ENCODE results near the gene TCN2.

TCN2 gene

GRCh38 chr22:30640839-30641430 lies 34.0 kb downstream of the TCN2 start:
- in situ Hi-C loops (cut with HindIII; ENCODE audit: low sequenced_read_pairs): no loop called here
- TF ChIP-seq CTCF (IDR thresholded peaks at IDR 0.05; ENCODE audit: low read depth, low read length): no peak
- DNase-seq (ENCODE audit: low read depth, low spot score): no peak
- H3K4me3 ChIP-seq (ENCODE audit: low read depth, low read length): no peak overlapping the region

GRCh38 chr22:30643055-30643875 lies 36.3 kb downstream of the TCN2 start:
- H3K4me3 ChIP-seq (ENCODE audit: low read depth, low read length): no peak overlapping the region
- in situ Hi-C loops (cut with HindIII; ENCODE audit: low sequenced_read_pairs): no loop called here
- DNase-seq (ENCODE audit: low read depth, low spot score): no peak
- TF ChIP-seq CTCF (IDR thresholded peaks at IDR 0.05; ENCODE audit: low read depth, low read length): no peak

- DNase-seq (ENCODE audit: low read depth, low spot score): no peak
- TF ChIP-seq CTCF (IDR thresholded peaks at IDR 0.05; ENCODE audit: low read depth, low read length): no peak
- H3K4me3 ChIP-seq (ENCODE audit: low read depth, low read length): no peak overlapping the region
- in situ Hi-C loops (cut with HindIII; ENCODE audit: low sequenced_read_pairs): no loop called here
These were observed 39.7 kb downstream of the TCN2 start for GRCh38 chr22:30646518-30647160.

GRCh38 chr22:30647536-30647935 lies 40.6 kb downstream of the TCN2 start:
- no peak for DNase-seq (ENCODE audit: low read depth, low spot score)
- no peak overlapping the region for H3K4me3 ChIP-seq (ENCODE audit: low read depth, low read length)
- TF ChIP-seq CTCF (IDR thresholded peaks at IDR 0.05; ENCODE audit: low read depth, low read length): no peak
- in situ Hi-C loops (cut with HindIII; ENCODE audit: low sequenced_read_pairs): no loop called here

GRCh38 chr22:30648825-30649224 lies 41.9 kb downstream of the TCN2 start:
- in situ Hi-C loops (cut with HindIII; ENCODE audit: low sequenced_read_pairs): no loop called here
- H3K4me3 ChIP-seq (ENCODE audit: low read depth, low read length): no peak overlapping the region
- TF ChIP-seq CTCF (IDR thresholded peaks at IDR 0.05; ENCODE audit: low read depth, low read length): no peak
- no peak for DNase-seq (ENCODE audit: low read depth, low spot score)

- in situ Hi-C loops (cut with HindIII; ENCODE audit: low sequenced_read_pairs): no loop called here
- H3K4me3 ChIP-seq (ENCODE audit: low read depth, low read length): no peak overlapping the region
- TF ChIP-seq CTCF (IDR thresholded peaks at IDR 0.05; ENCODE audit: low read depth, low read length): peak; percentile 27
- DNase-seq (ENCODE audit: low read depth, low spot score): peak; percentile 83
These were observed 42.5 kb downstream of the TCN2 start for GRCh38 chr22:30649430-30650007.
